HG03039 (cell line): ENCODE data around the gene COQ5.

ENCODE experiments used
- ATAC-seq: cut with Tn5 transposase; IDR thresholded peaks from one replicate; pipeline ENCODE4 v1.9.1; 2021; ENCODE audit warnings: mild to moderate bottlenecking, moderate library complexity; ENCODE audit not compliant: unreplicated experiment

COQ5 gene

GRCh38 chr12:120460157-120460556, 68.8 kb downstream of the COQ5 start:
- no peak for ATAC-seq

GRCh38 chr12:120457133-120457532, 71.8 kb downstream of the COQ5 start:
- no peak for ATAC-seq

- no peak for ATAC-seq
These were observed 73.7 kb downstream of the COQ5 start for GRCh38 chr12:120455302-120455701.

GRCh38 chr12:120453977-120454376, 75.0 kb downstream of the COQ5 start:
- ATAC-seq, result no peak
